Renal cortex interstitium (tissue), 11 donors: ENCODE measurements around the gene GTF2IRD1. TPM values are rescaled to one million over a fixed set of nuclear protein-coding genes. Genes with fewer than 3 reads are reported as not detected.
A peak's percentile ranks its signal among the peaks of the same experiment; 100 is the strongest.

Experiments
- DNase-seq, 11 donors: peaks; one replicate each; pipeline ENCODE4 v3.0.0-alpha.2; 2013; ENCODE audit warnings: low read depth in 9 of 11, low spot score in 4 of 11; ENCODE audit errors: extremely low read depth in 1 of 11
- polyA plus RNA-seq, 3 donors: library from polyadenylated mRNA; unstranded; fragments of 120-200 nt; gene quantifications; one replicate each; pipeline ENCODE4 v1.2.1, GENCODE V29; 2013; ENCODE audit not compliant: insufficient read length in 3 of 3

GTF2IRD1 gene
- polyA plus RNA-seq, 3 donors, result 52.0 to 55.1 (median 53.6) TPM

DNA sequence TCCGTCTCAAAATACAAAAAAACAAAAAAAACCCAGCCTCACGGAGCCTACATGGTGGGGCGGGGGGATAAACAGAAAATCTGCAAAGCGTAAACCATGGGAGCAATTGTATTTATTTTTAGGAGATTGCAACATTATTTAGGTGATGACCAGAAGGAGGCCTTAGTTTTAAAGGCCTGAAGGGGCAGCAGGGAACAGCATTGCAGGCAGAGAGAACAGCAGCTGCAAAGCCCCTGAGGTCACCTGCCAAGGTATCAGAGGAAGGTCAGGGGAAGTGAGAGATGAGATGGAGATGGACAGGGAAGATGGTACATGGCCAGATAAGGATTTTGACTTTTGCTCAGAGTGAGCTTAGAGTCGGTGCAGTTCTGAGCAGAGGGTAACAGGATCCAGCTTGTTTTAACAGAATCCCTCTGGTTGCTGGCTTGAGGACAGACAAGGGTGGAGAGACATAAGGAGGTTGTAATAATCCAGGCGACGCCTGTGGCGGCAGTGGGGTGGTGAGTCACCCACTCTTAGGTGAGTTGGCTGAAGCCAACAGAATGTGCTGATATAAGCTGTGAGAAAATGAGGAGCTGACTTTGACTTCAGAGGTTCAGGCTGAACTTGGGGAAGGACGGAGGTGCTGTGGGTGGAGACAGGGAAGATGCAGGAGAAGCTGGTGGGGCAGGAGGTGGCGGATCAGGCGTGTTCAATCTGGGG, 121.5 kb downstream of the GTF2IRD1 start:
- no peak for DNase-seq

GRCh38 chr7:74575811-74576210, 122.1 kb downstream of the GTF2IRD1 start:
- DNase-seq, result no peak

DNA sequence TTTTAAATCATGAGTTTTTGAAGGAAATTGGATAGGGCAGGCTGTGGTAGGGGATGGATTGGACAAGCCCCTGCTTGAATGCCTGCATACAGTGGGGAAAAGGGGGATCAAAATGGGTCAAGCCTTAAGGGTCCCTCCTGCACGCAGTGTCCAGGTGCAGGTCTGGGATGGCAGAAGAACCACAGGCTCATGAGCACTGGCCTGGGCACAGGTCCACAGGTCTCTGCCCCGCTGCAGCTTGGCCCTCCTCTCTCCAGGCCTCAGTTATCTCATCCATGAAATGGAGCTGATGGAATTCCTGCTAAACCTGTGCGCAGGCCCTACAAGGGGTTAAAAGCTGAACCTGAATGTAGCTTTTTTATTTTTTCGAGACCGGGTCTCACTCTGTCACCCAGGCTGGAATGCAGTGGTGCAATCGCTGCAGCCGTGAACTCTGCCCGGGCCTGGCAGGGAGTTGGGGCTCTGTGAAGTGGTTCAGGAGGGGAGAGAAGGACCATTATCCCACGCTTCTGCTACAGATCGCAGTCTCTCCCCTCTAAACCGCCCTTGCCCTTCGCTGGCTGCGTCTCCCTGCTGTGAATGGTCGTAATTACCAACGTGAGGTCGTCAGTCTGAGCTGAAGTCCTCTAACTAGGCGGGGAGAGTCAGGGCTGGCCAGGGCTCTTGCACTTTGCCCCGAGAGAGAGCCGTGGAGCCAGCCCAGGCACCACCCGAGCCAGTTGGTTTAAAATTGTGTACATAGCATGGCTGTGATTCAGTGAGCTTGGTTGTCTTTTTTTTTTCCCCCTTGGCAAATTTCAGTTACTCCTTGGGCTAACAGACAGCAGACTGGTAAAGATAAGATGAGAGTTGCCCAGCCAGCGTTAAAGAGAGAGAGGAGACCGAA, 126.3 kb downstream of the GTF2IRD1 start:
- DNase-seq, result peak in 1 of 11 donors; percentile 36

GRCh38 chr7:74581916-74582440, 128.3 kb downstream of the GTF2IRD1 start:
- no peak for DNase-seq

DNA sequence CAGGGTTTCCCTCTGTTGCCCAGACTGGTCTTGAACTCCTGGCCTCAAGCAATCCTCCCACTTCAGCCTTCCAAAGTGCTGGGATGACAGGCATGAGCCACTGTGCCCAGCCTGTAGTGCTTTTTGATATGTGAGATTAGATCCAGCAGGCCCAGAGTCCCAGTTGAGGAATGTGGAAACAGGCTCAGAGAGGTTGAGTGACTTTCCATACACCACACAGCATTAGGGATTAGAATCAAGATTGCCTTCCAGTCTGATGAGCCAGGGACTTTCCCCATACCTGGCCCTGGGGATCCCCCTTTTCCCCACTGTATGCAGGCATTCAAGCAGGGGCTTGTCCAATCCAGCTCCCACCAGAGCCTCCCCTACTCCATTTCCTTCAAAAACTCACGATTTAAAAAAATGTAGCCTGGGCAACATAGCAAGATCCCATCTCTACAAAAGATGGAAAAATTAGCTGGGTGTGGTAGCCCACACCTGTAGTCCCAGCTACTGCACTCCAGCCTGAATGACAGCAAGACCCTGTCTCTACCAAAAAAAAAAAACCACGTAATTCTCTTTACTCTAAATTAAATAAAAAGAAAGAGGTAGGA, 128.8 kb downstream of the GTF2IRD1 start:
- DNase-seq, result no peak

- DNase-seq, result no peak
These were observed 129.9 kb downstream of the GTF2IRD1 start for GRCh38 chr7:74583630-74584029.

DNA sequence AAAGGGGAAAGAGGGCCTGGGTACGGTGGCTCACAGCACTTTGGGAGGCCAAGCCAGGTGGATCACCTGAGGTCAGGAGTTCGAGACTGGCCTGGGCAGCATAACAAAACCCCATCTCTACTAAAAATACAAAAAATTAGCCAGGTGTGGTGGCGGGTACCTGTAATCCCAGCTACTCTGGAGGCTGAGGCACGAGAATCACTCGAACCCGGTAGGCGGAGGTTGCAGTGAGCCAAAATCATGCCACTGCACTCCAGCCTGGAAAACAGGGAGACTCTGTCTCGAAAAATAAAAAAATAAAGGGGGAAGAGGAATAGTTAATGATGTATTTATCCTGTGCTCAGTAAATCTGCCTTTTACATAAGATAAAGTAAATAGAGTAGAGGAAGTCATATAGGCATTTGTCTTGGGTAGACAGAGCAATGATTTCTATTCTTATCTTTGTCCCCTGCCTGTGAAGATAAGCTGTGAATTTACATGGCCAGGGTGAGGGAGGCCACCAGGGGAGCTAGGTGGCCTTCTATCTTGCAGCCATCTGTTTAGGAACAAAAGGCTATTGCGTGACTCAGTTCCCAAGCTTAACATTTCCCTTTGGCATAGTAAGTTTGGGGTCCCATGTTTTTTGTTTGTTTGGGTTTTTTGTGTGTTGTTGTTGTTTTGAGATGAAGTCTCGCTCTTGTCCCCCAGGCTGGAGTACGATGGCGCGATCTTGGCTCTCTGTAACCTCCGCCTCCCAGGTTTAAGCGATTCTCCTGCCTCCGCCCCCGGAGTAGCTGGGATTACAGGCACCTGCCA, 130.7 kb downstream of the GTF2IRD1 start:
- no peak for DNase-seq

GRCh38 chr7:74585844-74586243, 132.1 kb downstream of the GTF2IRD1 start:
- no peak for DNase-seq

GRCh38 chr7:74586258-74587175, 132.8 kb downstream of the GTF2IRD1 start:
- no peak for DNase-seq

DNA sequence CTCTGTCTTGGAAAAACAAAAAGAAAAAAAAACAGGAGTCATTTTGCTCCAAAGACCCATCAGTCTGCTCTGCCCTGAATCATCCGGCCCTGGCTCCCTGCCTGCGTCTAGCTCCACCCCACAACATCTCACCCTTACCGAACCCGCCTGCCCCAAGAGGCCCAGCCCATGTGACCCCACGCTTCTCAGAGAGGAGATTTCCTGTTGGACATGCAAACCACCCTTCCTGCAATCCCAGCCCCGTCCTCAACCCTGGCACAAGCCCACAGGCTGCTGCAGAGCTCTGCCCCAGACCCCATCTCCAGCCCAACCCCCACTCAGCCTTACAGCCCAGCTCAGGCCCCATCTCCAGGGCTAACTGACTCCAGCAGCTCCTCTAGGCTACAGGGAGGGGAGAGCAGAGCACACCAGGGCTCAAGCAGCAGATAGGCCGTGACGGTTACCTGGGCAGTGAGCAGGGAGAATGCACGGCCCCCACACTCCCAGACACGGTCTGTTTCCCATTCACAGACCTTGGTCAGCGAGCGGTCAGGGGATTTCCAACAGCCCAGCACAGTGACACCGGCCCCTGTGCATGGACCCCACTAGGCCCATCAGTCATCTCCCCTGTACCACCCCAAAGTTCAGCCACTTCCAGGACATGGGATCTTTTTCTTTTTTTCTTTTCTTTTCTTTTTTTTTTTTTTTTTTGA, 133.9 kb downstream of the GTF2IRD1 start:
- DNase-seq, result peak; percentile 74 to 91 (median 82)

GRCh38 chr7:74590813-74591212, 137.1 kb downstream of the GTF2IRD1 start:
- DNase-seq, result no peak

GRCh38 chr7:74598558-74598957, 144.9 kb downstream of the GTF2IRD1 start:
- no peak for DNase-seq

DNA sequence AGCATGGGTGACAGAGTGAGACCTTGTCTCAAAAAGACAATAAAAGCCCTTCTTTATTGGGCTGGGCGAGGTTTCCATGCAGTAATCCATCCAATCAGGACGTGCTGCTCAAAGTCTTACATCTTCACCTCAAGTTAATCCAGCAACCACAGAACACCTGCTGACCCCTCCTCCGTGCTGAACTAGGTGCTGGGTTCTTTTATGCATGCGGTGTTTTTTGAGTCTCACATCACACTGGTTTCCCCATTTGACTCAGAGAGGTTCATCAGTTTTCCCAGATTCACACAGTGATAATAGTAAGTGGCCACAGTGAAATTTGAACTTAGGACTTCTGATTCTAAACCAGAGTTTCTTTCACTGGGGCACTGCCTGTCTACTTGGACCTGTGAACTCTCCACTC, 145.5 kb downstream of the GTF2IRD1 start:
- DNase-seq, result no peak

GRCh38 chr7:74604326-74605020, 150.8 kb downstream of the GTF2IRD1 start:
- DNase-seq, result no peak

DNA sequence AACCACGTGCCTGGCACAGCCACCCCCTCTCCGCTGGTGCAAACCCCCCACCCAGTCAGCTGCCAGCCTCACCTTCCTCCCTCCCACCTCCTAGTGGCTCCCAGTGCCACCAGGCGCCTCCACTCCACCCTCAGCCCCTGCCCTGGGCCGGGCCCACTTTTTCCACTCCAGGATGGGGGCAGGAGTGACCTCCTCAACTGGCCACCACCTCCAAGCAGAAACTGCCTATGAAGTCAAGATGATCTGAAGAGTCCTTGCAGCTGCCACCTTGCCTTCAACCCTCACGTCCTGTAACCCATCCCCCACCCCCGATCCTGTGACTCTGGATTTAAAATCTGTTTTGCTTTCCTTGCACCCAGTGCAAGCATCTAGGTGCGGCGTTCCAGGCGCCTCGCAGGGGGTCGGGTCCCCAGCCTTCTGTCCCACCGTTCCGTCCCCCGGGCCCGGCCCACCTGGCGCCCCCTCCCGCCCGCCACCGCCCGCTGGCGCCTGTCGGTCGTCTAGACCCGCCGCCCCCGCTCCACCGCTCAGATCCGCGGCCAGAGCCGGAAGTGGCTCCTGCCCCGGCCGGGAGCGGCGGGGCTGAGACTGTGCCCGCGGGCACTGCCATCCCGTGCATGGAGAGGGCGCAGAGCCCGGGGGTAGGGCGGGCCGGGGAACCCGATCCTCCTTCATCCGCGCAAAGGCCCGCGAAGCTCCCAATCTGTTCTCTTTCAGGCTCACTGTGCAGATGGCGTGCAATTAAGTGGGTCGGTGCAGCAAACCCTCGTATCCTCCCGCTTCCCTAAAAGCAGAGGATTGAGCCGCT, 152.6 kb downstream of the GTF2IRD1 start:
- peak in 1 of 11 donors; percentile 41 for DNase-seq

GRCh38 chr7:74606909-74607510, 153.3 kb downstream of the GTF2IRD1 start:
- DNase-seq, result no peak
